Vagina (tissue), 2 donors: Measurements from ENCODE around the gene GRIN2A.

Experiments
- POLR2A ChIP-seq, 2 donors: fragments of 450-650 bp; IDR thresholded peaks; one replicate each; pipeline ENCODE4 v1.6.1; 2017; ENCODE audit warnings: antibody characterized with exemption in 2 of 2, mild to moderate bottlenecking in 2 of 2, moderate library complexity in 2 of 2
- POLR2AphosphoS5 ChIP-seq, 2 donors: sonication (generic); formaldehyde crosslinking; IDR thresholded peaks; one replicate each; pipeline ENCODE4 v1.9.0; 2017; ENCODE audit warnings: antibody characterized with exemption in 2 of 2, mild to moderate bottlenecking in 2 of 2, low read depth in 1 of 2; ENCODE audit not compliant: insufficient read depth in 1 of 2
- TF ChIP-seq, protein P1 (sequence below), 3 experiments: fragments of 450-650 bp in 2 of 3; fragments of 200-600 bp in 1 of 3; sonication (generic) in 1 of 3; IDR thresholded peaks; one replicate each; pipeline ENCODE4 v1.5.1; 2017 to 2019; ENCODE audit warnings: antibody characterized with exemption in 3 of 3, mild to moderate bottlenecking in 2 of 3, moderate library complexity in 2 of 3

DNA sequence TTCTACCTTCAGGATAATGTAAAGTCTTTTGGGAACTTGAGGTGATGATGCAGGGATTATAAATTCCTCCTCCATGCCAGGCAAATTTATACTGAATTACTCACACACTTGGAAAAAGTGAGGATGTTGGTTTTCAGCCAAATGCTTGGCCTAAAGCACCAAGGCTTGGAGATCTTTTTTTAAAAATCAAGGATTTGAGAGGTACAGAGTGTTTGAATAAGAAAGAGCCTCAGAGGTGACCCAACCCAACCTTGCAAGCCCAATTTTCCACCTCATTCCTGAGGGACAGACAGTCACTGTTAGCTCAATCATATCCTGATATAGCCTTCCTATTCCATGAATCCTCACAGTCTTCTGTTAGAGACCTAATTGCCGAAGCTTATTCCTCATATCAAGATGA, 14.0 kb downstream of the GRIN2A start:
- TF ChIP-seq POLR2AphosphoS5 (IDR thresholded peaks at IDR 0.05; ENCODE audit: insufficient read depth in 1 of 2, low read depth in 1 of 2) (no peak), POLR2A (IDR thresholded peaks at IDR 0.05) (no peak)
- TF ChIP-seq, protein P1, sequence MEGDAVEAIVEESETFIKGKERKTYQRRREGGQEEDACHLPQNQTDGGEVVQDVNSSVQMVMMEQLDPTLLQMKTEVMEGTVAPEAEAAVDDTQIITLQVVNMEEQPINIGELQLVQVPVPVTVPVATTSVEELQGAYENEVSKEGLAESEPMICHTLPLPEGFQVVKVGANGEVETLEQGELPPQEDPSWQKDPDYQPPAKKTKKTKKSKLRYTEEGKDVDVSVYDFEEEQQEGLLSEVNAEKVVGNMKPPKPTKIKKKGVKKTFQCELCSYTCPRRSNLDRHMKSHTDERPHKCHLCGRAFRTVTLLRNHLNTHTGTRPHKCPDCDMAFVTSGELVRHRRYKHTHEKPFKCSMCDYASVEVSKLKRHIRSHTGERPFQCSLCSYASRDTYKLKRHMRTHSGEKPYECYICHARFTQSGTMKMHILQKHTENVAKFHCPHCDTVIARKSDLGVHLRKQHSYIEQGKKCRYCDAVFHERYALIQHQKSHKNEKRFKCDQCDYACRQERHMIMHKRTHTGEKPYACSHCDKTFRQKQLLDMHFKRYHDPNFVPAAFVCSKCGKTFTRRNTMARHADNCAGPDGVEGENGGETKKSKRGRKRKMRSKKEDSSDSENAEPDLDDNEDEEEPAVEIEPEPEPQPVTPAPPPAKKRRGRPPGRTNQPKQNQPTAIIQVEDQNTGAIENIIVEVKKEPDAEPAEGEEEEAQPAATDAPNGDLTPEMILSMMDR (IDR thresholded peaks at IDR 0.05): no peak
